Natural killer cell (primary cell): ENCODE data around the gene CNBD2. TPM values are rescaled to one million over a fixed set of nuclear protein-coding genes. Genes with fewer than 3 reads are reported as not detected.

ENCODE experiments used
- ATAC-seq, 3 donors: fragments of 150-1000 bp in 2 of 3; fragments of 200-7000 bp in 1 of 3; cut with Tn5 transposase; 1 replicate in 1 of 3; 2 replicates in 2 of 3; pipeline ENCODE4 v1.10.0; 2021; ENCODE audit warnings: mild to moderate bottlenecking in 2 of 3, moderate library complexity in 2 of 3
- DNase-seq, 2 donors: peaks; one replicate each; pipeline versions ENCODE4 v3.0.0 to v3.0.0-alpha.2; 2013 to 2021; ENCODE audit warnings: mixed read lengths in 1 of 2
- H3K27ac ChIP-seq: one replicate; pipeline ENCODE4 v1.5.1; 2013; ENCODE audit warnings: mild to moderate bottlenecking, low read length
- H3K27me3 ChIP-seq: one replicate; pipeline ENCODE4 v1.6.1; 2013; ENCODE audit warnings: low read length; ENCODE audit not compliant: control insufficient read depth, insufficient read depth
- H3K36me3 ChIP-seq: one replicate; pipeline ENCODE4 v1.6.1; 2013; ENCODE audit warnings: low read length; ENCODE audit not compliant: control insufficient read depth, insufficient read depth
- H3K4me1 ChIP-seq: one replicate; pipeline ENCODE4 v1.6.1; 2013; ENCODE audit warnings: low read length; ENCODE audit not compliant: control insufficient read depth, insufficient read depth
- H3K4me3 ChIP-seq: one replicate; pipeline ENCODE4 v1.5.1; 2013; ENCODE audit warnings: low read length
- H3K9me3 ChIP-seq: one replicate; pipeline ENCODE4 v1.6.1; 2013; ENCODE audit warnings: low read length; ENCODE audit not compliant: control insufficient read depth, insufficient read depth
- H3K27ac Mint-ChIP-seq, 2 donors: one replicate each; pipeline ENCODE4 v1.8.0; 2022; ENCODE audit warnings: mild to moderate bottlenecking in 2 of 2, mixed read lengths in 2 of 2, moderate library complexity in 1 of 2
- H3K27me3 Mint-ChIP-seq, 2 donors: one replicate each; pipeline ENCODE4 v1.8.0; 2022; ENCODE audit warnings: low read depth in 2 of 2, mixed read lengths in 2 of 2
- H3K36me3 Mint-ChIP-seq: one replicate; pipeline ENCODE4 v1.8.0; 2022; ENCODE audit warnings: mixed read lengths
- H3K4me1 Mint-ChIP-seq, 2 donors: one replicate each; pipeline ENCODE4 v1.8.0; 2022; ENCODE audit warnings: mixed read lengths in 2 of 2
- H3K4me3 Mint-ChIP-seq: one replicate; pipeline ENCODE4 v1.8.0; 2022; ENCODE audit warnings: mild to moderate bottlenecking, moderate library complexity, mixed read lengths
- H3K9me3 Mint-ChIP-seq, 2 donors: one replicate each; pipeline ENCODE4 v1.8.0; 2022; ENCODE audit warnings: mixed read lengths in 2 of 2
- CTCF ChIP-seq: fragments of 200-600 bp; IDR thresholded peaks from one replicate; pipeline ENCODE4 v1.8.0; 2022; ENCODE audit warnings: antibody characterized with exemption
- WGBS: methylation state at CpG from one replicate; pipeline ENCODE4 v1.1.7; 2013; ENCODE audit warnings: missing lambda C conversion rate; ENCODE audit not compliant: insufficient coverage; 5-methylcytosine and 5-hydroxymethylcytosine counted together
- intact Hi-C: fragments of 100-400 bp; cut with micrococcal nuclease; formaldehyde crosslinking; loops from one replicate; pipeline ENCODE4 v1.14.2; 2022
- total RNA-seq, 4 donors: library from RNA; stranded (reverse); fragments of 120-200 nt in 1 of 4; gene quantifications; one replicate each; pipeline versions ENCODE4 v1.2.3 to v1.2.4, GENCODE V29; 2013 to 2022

The CNBD2 gene
- total RNA-seq, 3 donors from 2014 or later (not counting 1 experiment from before 2014, with no cell fraction given): 17.2 to 20.5 (median 19.5) TPM

GRCh38 chr20:35953387-35954199 lies 14.8 kb upstream of the CNBD2 start:
- H3K4me1 ChIP-seq: peaks cover 18% of the 10 kb centered on the region
- Mint-ChIP-seq H3K4me1 (peaks cover 17 to 25% of the 10 kb centered on the region in 2 donors), H3K9me3 (no peaks in the 10 kb centered on the region), H3K4me3 (peak overlapping the region; percentile 99), H3K36me3 (no peaks in the 10 kb centered on the region), H3K27ac (peak overlapping the region; percentile 98 to 100), H3K27me3 (no peaks in the 10 kb centered on the region)
- intact Hi-C loops: loop anchor here (2.0 to 5.0 kb wide), 2 partner anchors 211 to 499 kb away; partner anchors contain the start of genes CEP250 and RBM39
- no peaks in the 10 kb centered on the region for H3K9me3 ChIP-seq
- H3K27ac ChIP-seq: peak overlapping the region; percentile 100
- DNase-seq (peak; percentile 66 to 81), ATAC-seq (peak; percentile 35 to 59 (median 39))
- no peak for TF ChIP-seq CTCF
- H3K4me3 ChIP-seq: peak overlapping the region; percentile 97
- H3K36me3 ChIP-seq: peaks cover 5% of the 10 kb centered on the region
- 2% methylated on average over 65 of the region's 65 CpGs for WGBS
- no peaks in the 10 kb centered on the region for H3K27me3 ChIP-seq

- H3K4me3 Mint-ChIP-seq: peak within 1 kb of the TSS; percentile 99
- H3K27ac Mint-ChIP-seq: peak within 1 kb of the TSS; percentile 98 to 100
- TF ChIP-seq CTCF: peak; percentile 96
- no peaks in the 10 kb centered on the region for H3K27me3 ChIP-seq
- no peaks in the 10 kb centered on the region for H3K36me3 ChIP-seq
- under 1% methylated on average over 76 of the region's 76 CpGs for WGBS
- no peaks in the 10 kb centered on the region for H3K27me3 Mint-ChIP-seq
- peak; percentile 95 to 99 for DNase-seq
- peak within 1 kb of the TSS; percentile 100 for H3K27ac ChIP-seq
- H3K4me1 Mint-ChIP-seq: peaks cover 17 to 25% of the 10 kb centered on the region in 2 donors
- peak; percentile 85 to 95 (median 85) for ATAC-seq
- H3K36me3 Mint-ChIP-seq: no peaks in the 10 kb centered on the region
- peaks cover 18% of the 10 kb centered on the region for H3K4me1 ChIP-seq
- intact Hi-C loops: loop anchor here (2.0 to 5.0 kb wide), 2 partner anchors 212 to 500 kb away; partner anchors contain the start of genes CEP250 and RBM39
- no peaks in the 10 kb centered on the region for H3K9me3 ChIP-seq
- H3K9me3 Mint-ChIP-seq: no peaks in the 10 kb centered on the region
- peak within 1 kb of the TSS; percentile 97 for H3K4me3 ChIP-seq
These were observed 14.0 kb upstream of the CNBD2 start, which contains the start of gene SCAND1 for GRCh38 chr20:35954200-35954906. SCAND1 (minus strand) TSS chr20:35954502; CDS start chr20:35954284, 218 bp downstream.

DNA sequence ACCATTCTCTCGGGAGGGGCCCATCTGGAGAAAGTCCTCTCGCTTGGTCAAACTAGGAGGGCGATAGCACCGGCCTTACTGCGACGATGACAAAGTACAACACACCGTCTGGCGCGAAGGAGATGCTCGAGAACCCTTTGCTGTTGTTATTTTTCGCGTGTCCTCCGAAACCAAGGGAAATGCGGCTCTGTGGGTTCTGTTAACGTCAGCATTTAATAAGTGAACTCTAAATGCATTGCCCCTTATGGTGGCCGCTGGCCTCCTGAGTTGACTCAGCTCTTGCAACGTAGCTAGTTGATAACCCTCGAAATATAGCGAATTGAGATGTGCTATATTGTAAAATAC lies 13.5 kb upstream of the CNBD2 start:
- Mint-ChIP-seq H3K9me3 (no peaks in the 10 kb centered on the region), H3K27ac (peak overlapping the region; percentile 98 to 100), H3K4me1 (peaks cover 17 to 25% of the 10 kb centered on the region in 2 donors), H3K4me3 (peak overlapping the region; percentile 99), H3K27me3 (no peaks in the 10 kb centered on the region), H3K36me3 (no peaks in the 10 kb centered on the region)
- H3K36me3 ChIP-seq: no peaks in the 10 kb centered on the region
- H3K9me3 ChIP-seq: no peaks in the 10 kb centered on the region
- no peaks in the 10 kb centered on the region for H3K27me3 ChIP-seq
- DNase-seq: peak in 1 of 2 donors; percentile 74
- H3K4me1 ChIP-seq: peaks cover 18% of the 10 kb centered on the region
- TF ChIP-seq CTCF: no peak
- H3K27ac ChIP-seq: peak overlapping the region; percentile 100
- intact Hi-C loops: loop anchor here (2.0 to 5.0 kb wide), 2 partner anchors 213 to 500 kb away; partner anchors contain the start of genes CEP250 and RBM39
- H3K4me3 ChIP-seq: peak overlapping the region; percentile 97
- under 1% methylated on average over 17 of the region's 19 CpGs for WGBS
- peak; percentile 10 to 21 (median 16) for ATAC-seq
